Stimulated activated CD4-positive, alpha-beta T cell treated with anti-CD3 and anti-CD28 coated beads, Interleukin-15, amount 100 ng/mL, for 24 hours (primary cell): ENCODE measurements around the gene GSTM4.

Experiments used
- DNase-seq: peaks from one replicate; pipeline ENCODE4 v3.0.0-alpha.2; 2020

The GSTM4 gene

DNA sequence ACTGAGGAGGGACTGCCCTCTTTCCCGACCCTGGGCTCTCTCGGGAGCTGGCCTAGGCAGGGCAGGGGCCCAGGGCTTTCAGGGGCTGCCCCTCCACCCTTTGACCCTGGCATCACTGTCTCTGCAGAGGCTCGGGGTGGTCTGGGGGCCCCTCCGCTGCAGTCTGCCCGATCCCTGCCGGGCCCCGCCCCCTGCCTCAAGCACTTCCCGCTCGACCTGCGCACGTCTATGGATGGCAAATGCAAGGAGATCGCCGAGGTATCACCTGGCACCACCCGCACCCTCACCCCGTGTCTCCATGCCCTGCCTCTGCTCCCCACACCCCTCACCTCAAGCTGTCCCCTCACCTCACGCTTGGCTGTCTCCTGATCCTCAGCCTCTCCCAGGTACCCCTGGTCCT lies 30.7 kb upstream of the GSTM4 start:
- DNase-seq = no peak

- no peak for DNase-seq
Measured at GRCh38 chr1:109625601-109626560, 30.0 kb upstream of the GSTM4 start.

DNA sequence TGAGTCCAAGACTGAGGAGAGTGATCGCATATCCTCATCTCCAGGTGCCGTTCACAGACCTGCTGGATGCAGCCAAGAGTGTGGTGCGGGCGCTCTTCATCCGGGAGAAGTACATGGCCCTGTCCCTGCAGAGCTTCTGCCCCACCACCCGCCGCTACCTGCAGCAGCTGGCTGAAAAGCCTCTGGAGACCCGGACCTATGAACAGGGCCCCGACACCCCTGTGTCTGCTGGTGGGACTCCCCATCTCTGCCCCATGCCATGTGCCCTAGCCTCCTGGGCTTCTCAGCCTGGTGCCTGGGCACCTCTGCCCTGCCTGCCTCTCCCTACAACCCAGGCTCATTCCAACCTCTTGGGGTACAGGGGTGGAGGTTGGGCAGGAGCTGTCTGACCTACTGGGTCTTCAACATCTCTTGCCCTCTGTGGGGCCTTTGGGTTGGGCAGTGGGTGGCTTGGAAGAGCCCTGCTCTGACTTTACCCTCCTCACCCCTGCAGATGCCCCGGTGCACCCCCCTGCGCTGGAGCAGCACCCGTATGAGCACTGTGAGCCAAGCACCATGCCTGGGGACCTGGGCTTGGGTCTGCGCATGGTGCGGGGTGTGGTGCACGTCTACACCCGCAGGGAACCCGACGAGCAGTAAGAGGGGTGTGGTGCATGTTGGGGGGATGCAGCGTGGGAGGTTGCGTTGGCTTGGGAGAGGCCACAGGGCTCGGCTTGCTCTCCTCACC lies 29.1 kb upstream of the GSTM4 start:
- DNase-seq = no peak

- no peak for DNase-seq
Measured at GRCh38 chr1:109627692-109628399, 28.1 kb upstream of the GSTM4 start.

GRCh38 chr1:109628540-109629321 lies 27.2 kb upstream of the GSTM4 start:
- DNase-seq = no peak

- no peak for DNase-seq
Measured at GRCh38 chr1:109629372-109630030, 26.4 kb upstream of the GSTM4 start.

GRCh38 chr1:109630081-109630897 lies 25.6 kb upstream of the GSTM4 start:
- peak; percentile 41 for DNase-seq

- no peak for DNase-seq
Measured at GRCh38 chr1:109630898-109631512, 24.9 kb upstream of the GSTM4 start.

DNA sequence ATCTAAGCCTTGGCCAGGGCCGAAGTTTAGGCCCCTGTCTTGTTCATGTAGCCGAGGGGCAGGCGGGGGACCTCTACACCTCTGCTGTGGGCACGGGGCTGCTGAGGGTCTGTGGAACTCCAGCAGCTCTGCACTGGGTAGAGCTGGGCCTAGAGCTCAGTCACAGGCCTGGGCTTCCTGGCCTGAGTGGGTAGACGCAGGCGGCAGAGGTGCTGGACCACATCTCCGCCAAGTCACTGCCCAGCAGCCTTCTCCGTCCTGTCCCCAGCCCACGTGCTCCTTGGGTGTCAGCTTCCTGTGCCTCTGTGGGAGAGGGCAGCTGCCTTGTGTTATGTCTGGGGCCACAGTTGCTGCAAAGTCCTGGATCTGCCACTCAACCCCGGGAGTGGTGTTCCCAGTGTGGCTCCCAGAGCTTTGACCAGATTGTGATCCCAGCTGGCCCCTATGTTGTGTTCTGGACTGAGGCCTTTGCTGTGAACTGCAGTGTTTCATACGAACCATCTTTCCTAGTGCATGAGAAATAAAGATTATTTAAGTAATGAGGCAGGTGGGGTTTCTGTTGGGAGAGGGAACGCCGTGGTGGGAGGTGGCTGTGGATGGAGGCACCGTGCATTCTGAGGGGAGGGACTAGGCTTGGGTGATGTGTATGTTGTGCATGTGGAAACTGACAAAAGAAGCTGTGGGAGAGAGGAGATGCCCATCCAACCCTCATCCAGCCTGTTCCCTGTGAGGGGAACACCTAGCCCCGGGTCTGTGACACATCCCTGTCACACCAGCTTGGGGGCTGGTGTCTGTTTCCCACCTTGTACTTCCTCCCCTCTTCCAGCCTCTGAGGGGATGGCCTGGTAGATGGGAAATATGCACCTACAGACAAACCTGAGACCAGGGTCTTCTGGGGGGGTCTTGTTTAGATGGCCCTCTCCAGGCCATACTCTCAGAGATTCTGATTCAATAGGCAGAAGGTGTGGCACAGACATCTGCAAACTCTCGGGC lies 24.1 kb upstream of the GSTM4 start:
- DNase-seq = no peak

GRCh38 chr1:109632671-109633346 lies 23.1 kb upstream of the GSTM4 start:
- DNase-seq = no peak

DNA sequence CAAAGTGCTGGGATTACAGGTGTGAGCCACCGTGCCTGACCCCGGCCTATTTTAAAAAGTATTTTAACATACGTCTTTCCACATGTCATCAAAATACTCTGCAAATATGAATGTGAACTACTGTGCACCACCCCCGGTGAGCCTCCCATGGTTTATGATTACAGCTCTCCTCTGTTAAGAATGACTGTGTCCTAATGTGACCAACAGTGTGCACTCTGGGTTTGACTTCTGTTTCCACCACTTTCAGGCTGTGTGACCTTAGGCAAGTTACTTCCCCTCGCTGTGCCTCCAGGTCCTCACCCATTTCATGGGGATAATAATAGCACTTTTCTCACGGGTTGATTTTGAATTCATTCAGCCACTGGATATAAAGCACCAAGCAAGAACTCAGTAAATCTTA lies 21.6 kb upstream of the GSTM4 start:
- DNase-seq = no peak

- no peak for DNase-seq
Measured at GRCh38 chr1:109634771-109635750, 20.8 kb upstream of the GSTM4 start.

DNA sequence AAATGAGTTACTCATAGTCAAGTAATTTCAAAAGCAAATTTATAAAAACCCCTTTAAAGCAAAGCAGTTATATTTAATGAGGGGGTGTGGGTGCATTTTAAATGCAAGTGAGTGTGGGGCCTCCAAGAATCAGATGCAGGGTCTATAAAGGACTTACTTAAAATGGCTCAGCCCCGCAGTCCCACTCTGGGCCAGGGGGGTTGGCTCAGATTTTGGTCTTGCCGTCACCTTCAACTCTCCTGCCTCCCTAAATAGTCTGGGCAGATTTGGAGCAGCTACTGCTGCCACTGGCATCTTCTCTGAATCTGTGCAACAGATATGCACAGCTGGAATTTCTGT lies 20.1 kb upstream of the GSTM4 start:
- no peak for DNase-seq

DNA sequence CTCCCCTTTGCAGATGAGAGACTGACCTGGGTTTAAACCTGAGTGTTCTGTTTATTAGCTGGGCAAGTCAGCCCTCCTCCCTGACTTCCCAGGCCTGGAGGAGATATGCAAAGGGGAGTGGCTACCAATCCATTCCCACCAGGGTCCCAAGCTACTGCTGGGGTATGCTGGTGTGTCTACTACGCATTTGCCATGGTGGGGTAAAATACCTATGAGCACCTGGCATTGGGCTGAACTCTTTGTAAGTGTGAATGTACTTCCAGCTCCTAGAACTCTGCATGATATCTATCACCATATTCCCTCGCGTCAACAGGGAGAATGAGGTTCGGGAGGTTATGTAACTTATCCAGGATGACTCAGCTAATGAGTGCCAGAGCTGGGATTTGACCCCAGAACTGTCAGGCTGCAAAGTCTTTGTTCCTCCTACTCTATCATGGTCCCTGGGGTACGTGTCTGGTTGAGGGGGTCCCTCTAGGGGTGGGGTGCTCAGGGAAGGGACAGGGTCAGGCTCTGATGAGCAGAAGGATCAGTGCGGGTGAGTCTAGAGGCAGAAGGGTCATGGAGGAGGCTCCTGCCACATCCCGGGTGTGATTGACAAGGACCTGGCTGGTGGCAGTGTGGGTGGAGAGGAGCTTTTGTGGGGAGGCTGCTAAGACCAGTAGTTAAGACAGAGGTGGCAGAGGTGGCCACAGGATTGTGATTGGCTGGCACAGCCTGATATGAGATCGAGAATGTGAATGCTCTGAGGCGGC lies 19.5 kb upstream of the GSTM4 start:
- DNase-seq = no peak

DNA sequence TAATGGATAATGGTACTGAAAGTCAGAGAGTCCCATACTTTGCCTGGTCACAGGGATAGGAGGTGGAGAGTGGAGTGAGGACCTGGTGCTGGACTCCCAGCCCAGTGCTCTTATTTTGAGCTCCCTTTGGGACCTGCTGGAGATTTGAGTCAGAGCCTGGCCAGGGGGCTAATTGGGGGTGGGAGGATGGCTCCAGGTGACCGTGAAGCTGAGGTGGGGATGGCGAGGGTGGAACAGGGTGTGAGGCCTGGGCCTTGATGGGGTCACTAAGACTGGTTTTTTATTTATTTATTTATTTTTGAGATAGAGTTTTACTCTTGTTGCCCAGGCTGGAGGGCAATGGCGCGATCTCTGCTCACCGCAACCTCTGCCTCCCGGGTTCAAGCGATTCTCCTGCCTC lies 18.5 kb upstream of the GSTM4 start:
- no peak for DNase-seq

GRCh38 chr1:109639063-109639840 lies 16.6 kb upstream of the GSTM4 start:
- DNase-seq = no peak
